Activated naive CD8-positive, alpha-beta T cell (primary cell): Measurements from ENCODE around the gene CROCC2.

Source experiments
- H3K27ac Mint-ChIP-seq: one replicate; pipeline ENCODE4 v1.8.0; 2021; ENCODE audit warnings: mixed read lengths
- H3K27me3 Mint-ChIP-seq: one replicate; pipeline ENCODE4 v1.8.0; 2021; ENCODE audit warnings: mixed read lengths
- H3K36me3 Mint-ChIP-seq: one replicate; pipeline ENCODE4 v1.8.0; 2021; ENCODE audit warnings: mixed read lengths
- H3K4me1 Mint-ChIP-seq: one replicate; pipeline ENCODE4 v1.8.0; 2021; ENCODE audit warnings: low read depth, mixed read lengths
- H3K4me3 Mint-ChIP-seq: one replicate; pipeline ENCODE4 v1.8.0; 2021; ENCODE audit warnings: mild to moderate bottlenecking, mixed read lengths
- H3K9me3 Mint-ChIP-seq: one replicate; pipeline ENCODE4 v1.8.0; 2021; ENCODE audit warnings: low read depth, mixed read lengths

CROCC2 gene

GRCh38 chr2:241025639-241026038, 119.5 kb downstream of the CROCC2 start:
- H3K27ac Mint-ChIP-seq: no peak overlapping the region
- peaks cover 5% of the 10 kb centered on the region for H3K4me1 Mint-ChIP-seq
- no peaks in the 10 kb centered on the region for H3K27me3 Mint-ChIP-seq

DNA sequence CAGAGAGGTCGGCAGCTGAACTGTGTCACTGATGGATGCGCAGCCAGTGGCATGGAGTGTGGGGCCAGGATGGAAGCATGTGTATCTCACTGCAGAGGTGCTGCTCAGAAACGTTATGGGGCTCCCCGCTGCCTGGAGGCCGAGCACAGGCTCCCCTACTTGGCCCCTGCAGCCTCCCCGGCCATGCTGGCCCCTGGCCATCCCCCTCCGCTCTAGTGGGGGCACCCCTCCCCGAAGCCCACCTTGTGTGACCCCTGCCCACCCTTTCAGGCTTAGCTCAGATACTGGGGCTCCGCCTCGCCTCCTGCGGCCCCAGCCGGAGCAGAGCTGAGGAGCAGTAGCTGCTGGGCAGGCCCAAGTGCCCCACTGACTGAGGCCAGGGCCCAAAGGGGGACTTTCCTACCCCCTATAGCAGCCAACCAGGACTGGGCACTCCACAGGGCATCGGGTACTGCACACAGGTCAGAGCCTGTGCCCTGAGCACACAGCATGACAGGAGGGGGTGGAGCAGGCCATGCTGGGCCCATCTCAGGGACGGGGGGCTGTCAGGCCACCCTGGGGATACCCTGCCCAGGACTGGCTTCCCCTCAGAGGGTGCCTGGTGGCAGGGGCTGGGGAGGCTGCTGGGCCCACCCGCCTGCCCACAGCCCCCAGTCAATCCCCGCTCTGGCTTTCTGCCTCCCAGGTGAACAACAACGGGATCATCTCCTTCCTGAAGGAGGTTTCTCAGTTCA, 123.6 kb downstream of the CROCC2 start:
- Mint-ChIP-seq H3K36me3 (peaks cover 10% of the 10 kb centered on the region), H3K9me3 (peaks cover 12% of the 10 kb centered on the region), H3K4me3 (no peak overlapping the region), H3K27me3 (no peaks in the 10 kb centered on the region), H3K27ac (no peak overlapping the region), H3K4me1 (peaks cover 2% of the 10 kb centered on the region)

More at GRCh38 chr2:241025639-241026038, 119.5 kb downstream of the CROCC2 start:
- peaks cover 16% of the 10 kb centered on the region for H3K36me3 Mint-ChIP-seq
- no peak overlapping the region for H3K4me3 Mint-ChIP-seq
- H3K9me3 Mint-ChIP-seq: peaks cover 21% of the 10 kb centered on the region

GRCh38 chr2:241030333-241030680, 124.2 kb downstream of the CROCC2 start:
- peaks cover 12% of the 10 kb centered on the region for H3K9me3 Mint-ChIP-seq
- H3K36me3 Mint-ChIP-seq: peaks cover 10% of the 10 kb centered on the region
- H3K27ac Mint-ChIP-seq: no peak overlapping the region
- no peaks in the 10 kb centered on the region for H3K27me3 Mint-ChIP-seq
- H3K4me1 Mint-ChIP-seq: peaks cover 2% of the 10 kb centered on the region
- H3K4me3 Mint-ChIP-seq: no peak overlapping the region

- Mint-ChIP-seq H3K36me3 (peaks cover 7% of the 10 kb centered on the region), H3K27me3 (no peaks in the 10 kb centered on the region), H3K27ac (no peak overlapping the region), H3K9me3 (peaks cover 8% of the 10 kb centered on the region), H3K4me3 (no peak overlapping the region), H3K4me1 (no peaks in the 10 kb centered on the region)
Measured at GRCh38 chr2:241030883-241031282, 124.7 kb downstream of the CROCC2 start.

GRCh38 chr2:241031436-241032165, 125.5 kb downstream of the CROCC2 start:
- H3K36me3 Mint-ChIP-seq: peaks cover 3% of the 10 kb centered on the region
- H3K27ac Mint-ChIP-seq: no peak overlapping the region
- no peaks in the 10 kb centered on the region for H3K27me3 Mint-ChIP-seq
- H3K9me3 Mint-ChIP-seq: peaks cover 4% of the 10 kb centered on the region
- H3K4me3 Mint-ChIP-seq: no peak overlapping the region
- no peaks in the 10 kb centered on the region for H3K4me1 Mint-ChIP-seq

DNA sequence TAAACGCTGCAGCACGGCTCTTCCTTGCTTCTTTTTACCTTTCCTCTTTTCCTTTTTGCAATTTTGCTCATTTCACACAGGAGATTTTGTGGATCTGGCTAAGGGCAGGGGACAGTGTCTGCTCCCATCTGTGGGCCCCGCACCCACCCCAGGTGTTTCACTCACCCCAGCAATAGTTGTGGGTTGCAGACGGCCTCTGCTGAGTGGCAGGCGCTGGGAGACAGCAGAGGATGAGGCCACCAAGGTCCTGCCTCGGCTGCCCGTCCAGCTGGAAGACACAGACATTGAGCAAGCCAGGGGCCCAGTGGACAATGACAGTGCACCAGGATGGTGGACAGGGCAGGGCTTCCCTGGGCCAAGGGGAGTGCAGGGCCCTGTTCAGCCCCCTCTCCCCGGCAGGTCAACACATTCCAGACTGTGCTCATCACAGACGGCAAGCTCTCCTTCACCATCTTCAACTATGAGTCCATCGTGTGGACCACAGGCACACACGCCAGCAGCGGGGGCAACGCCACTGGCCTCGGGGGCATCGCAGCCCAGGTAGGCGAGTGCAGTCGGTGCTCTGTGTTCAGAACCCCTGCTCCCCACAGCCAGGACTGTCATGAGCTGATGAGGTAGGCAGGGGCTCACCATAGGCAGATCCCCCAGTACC, 127.3 kb downstream of the CROCC2 start:
- Mint-ChIP-seq H3K9me3 (no peaks in the 10 kb centered on the region), H3K27me3 (no peaks in the 10 kb centered on the region), H3K36me3 (no peaks in the 10 kb centered on the region), H3K27ac (no peak overlapping the region), H3K4me1 (peaks cover 8% of the 10 kb centered on the region), H3K4me3 (no peak overlapping the region)

- Mint-ChIP-seq H3K27me3 (no peaks in the 10 kb centered on the region), H3K27ac (no peak overlapping the region), H3K36me3 (no peaks in the 10 kb centered on the region), H3K4me3 (no peak overlapping the region), H3K4me1 (peaks cover 8% of the 10 kb centered on the region), H3K9me3 (no peaks in the 10 kb centered on the region)
Measured at GRCh38 chr2:241033994-241034393, 127.9 kb downstream of the CROCC2 start.

- Mint-ChIP-seq H3K27me3 (no peaks in the 10 kb centered on the region), H3K4me3 (peak overlapping the region; percentile 32), H3K27ac (no peak overlapping the region), H3K9me3 (no peaks in the 10 kb centered on the region), H3K36me3 (no peaks in the 10 kb centered on the region), H3K4me1 (peaks cover 8% of the 10 kb centered on the region)
Measured at GRCh38 chr2:241034490-241035141, 128.5 kb downstream of the CROCC2 start.

- Mint-ChIP-seq H3K4me3 (peak overlapping the region; percentile 32), H3K36me3 (no peaks in the 10 kb centered on the region), H3K27me3 (no peaks in the 10 kb centered on the region), H3K9me3 (no peaks in the 10 kb centered on the region), H3K4me1 (peaks cover 8% of the 10 kb centered on the region), H3K27ac (no peak overlapping the region)
Measured at GRCh38 chr2:241035142-241035817, 129.1 kb downstream of the CROCC2 start.

GRCh38 chr2:241035818-241036396, 129.8 kb downstream of the CROCC2 start:
- H3K27me3 Mint-ChIP-seq: no peaks in the 10 kb centered on the region
- no peak overlapping the region for H3K27ac Mint-ChIP-seq
- peaks cover 13% of the 10 kb centered on the region for H3K4me1 Mint-ChIP-seq
- no peaks in the 10 kb centered on the region for H3K36me3 Mint-ChIP-seq
- peak overlapping the region; percentile 63 for H3K4me3 Mint-ChIP-seq
- H3K9me3 Mint-ChIP-seq: no peaks in the 10 kb centered on the region

DNA sequence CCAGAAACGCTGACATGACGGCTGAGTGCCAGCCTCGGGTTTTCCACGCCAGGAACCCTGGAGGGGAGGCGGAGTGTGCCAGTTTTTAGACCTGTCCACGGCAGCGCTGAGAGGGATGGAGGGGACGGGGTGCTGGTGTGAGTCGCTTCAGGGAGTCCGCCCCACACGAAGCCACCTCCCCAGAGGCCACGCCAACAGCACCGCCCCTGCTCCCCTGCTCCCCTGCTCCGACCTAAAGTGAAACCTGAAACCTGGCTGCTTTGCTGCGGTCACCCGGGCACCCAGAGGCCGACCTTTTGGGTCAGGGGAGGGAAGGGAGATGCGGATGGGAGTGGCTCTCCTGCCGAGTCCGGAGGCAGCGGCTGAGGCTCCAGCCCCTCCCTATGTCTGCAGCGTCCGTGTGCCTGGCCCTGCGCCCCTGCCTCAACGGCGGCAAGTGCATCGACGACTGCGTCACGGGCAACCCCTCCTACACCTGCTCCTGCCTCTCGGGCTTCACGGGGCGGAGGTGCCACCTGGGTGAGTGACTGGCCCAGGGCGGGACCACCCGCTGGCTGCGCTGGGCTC, 130.3 kb downstream of the CROCC2 start:
- Mint-ChIP-seq H3K4me3 (peak overlapping the region; percentile 63), H3K9me3 (no peaks in the 10 kb centered on the region), H3K27ac (no peak overlapping the region), H3K4me1 (peaks cover 17% of the 10 kb centered on the region), H3K27me3 (no peaks in the 10 kb centered on the region), H3K36me3 (no peaks in the 10 kb centered on the region)

DNA sequence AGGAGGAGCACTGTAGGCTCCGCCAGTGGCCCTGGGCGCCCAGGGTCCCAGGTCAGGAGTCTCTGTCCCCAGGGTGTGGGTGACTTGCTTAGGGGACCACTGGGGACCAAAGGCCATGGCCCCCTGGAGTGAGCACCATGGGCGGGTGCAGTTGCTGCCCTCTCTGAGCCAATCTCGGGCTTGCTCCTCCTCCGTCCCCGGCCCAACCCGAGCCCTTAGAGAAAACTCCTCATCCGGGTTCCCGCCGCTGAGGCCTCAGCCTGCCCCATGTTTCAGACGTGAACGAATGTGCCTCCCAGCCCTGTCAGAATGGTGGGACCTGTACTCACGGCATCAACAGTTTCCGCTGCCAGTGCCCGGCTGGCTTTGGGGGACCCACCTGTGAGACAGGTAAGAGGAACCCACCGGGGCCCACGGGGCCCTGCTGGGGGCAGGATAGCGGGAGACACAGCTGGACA, 130.9 kb downstream of the CROCC2 start:
- peak overlapping the region; percentile 63 for H3K4me3 Mint-ChIP-seq
- no peaks in the 10 kb centered on the region for H3K36me3 Mint-ChIP-seq
- H3K27me3 Mint-ChIP-seq: no peaks in the 10 kb centered on the region
- H3K4me1 Mint-ChIP-seq: peaks cover 21% of the 10 kb centered on the region
- H3K9me3 Mint-ChIP-seq: no peaks in the 10 kb centered on the region
- no peak overlapping the region for H3K27ac Mint-ChIP-seq

DNA sequence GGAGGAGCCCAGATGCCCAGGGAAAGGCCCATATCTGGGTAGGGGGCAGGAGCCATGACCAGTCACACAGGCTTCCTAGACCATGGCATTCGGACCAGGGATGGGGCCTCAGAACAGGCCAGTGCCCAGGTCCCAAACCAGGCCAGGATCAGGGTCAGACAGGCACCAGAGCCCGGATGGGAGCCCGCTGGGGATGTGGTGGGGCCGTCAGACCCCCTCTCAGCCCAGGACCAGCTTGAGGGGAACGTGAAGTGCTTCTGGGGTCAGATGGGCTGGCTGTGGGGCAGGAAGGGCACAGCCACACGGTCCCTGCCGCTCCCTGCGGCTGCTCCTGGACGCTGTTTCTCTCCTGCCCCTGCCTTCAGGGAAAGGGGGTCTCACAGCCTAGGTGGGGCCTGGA, 131.4 kb downstream of the CROCC2 start:
- Mint-ChIP-seq H3K27me3 (no peaks in the 10 kb centered on the region), H3K27ac (no peak overlapping the region), H3K9me3 (no peaks in the 10 kb centered on the region), H3K36me3 (no peaks in the 10 kb centered on the region), H3K4me3 (peak overlapping the region; percentile 13), H3K4me1 (peaks cover 21% of the 10 kb centered on the region)
